Smooth muscle cell (in vitro differentiated cells): ENCODE measurements around the gene SNAPC4. TPM values are rescaled to one million over a fixed set of nuclear protein-coding genes. Genes with fewer than 3 reads are reported as not detected.
"Not testable (repeated sequence)": the region's sequence is repeated elsewhere in the genome, so short reads cannot be mapped to it uniquely, and the experiment has no call there.

Experiments used
- DNase-seq: peaks from one replicate; lab custom pipeline; 2025; ENCODE audit not compliant: unreplicated experiment; lab: John Stamatoyannopoulos, UW
- H2AFZ ChIP-seq: fragments of 200-600 bp; sonication (generic); 2 replicates; pipeline ENCODE4 v1.6.0; 2016; ENCODE audit warnings: antibody characterized with exemption, low read depth, mild to moderate bottlenecking
- H3F3A ChIP-seq: fragments of 200-600 bp; sonication (generic); 2 replicates; pipeline ENCODE4 v1.6.0; 2017; ENCODE audit warnings: antibody characterized with exemption, low read depth
- H3K27ac ChIP-seq: fragments of 200-600 bp; sonication (generic); 2 replicates; pipeline ENCODE4 v1.5.1; 2016; ENCODE audit warnings: low read depth, mild to moderate bottlenecking
- H3K27me3 ChIP-seq: fragments of 200-600 bp; sonication (generic); 2 replicates; pipeline ENCODE4 v1.6.1; 2016; ENCODE audit warnings: low read depth, mild to moderate bottlenecking
- H3K36me3 ChIP-seq: fragments of 200-600 bp; sonication (generic); 2 replicates; pipeline ENCODE4 v1.5.1; 2016; ENCODE audit warnings: low read depth
- H3K4me1 ChIP-seq: fragments of 200-600 bp; sonication (generic); 2 replicates; pipeline ENCODE4 v1.5.1; 2016; ENCODE audit warnings: low read depth
- H3K4me2 ChIP-seq: fragments of 200-600 bp; sonication (generic); 2 replicates; pipeline ENCODE4 v1.6.0; 2016; ENCODE audit warnings: mild to moderate bottlenecking
- H3K4me3 ChIP-seq: fragments of 200-600 bp; sonication (generic); 2 replicates; pipeline ENCODE4 v1.5.1; 2016; ENCODE audit warnings: mild to moderate bottlenecking
- H3K79me2 ChIP-seq: fragments of 200-600 bp; sonication (generic); 2 replicates; pipeline ENCODE4 v1.6.0; 2016; ENCODE audit warnings: low read depth, mild to moderate bottlenecking
- H3K9ac ChIP-seq: fragments of 200-600 bp; sonication (generic); 2 replicates; pipeline ENCODE4 v1.6.0; 2016; ENCODE audit warnings: low read depth
- H3K9me3 ChIP-seq: fragments of 200-600 bp; sonication (generic); replicated peaks from 2 replicates; pipeline ENCODE4 v1.5.1; 2016; ENCODE audit warnings: low read depth
- H4K20me1 ChIP-seq: fragments of 200-600 bp; sonication (generic); 2 replicates; pipeline ENCODE4 v1.6.0; 2016; ENCODE audit warnings: low read depth
- WGBS: methylation state at CpG from one replicate; pipeline ENCODE4 v1.1.7; 2016; ENCODE audit warnings: low lambda C conversion rate; 5-methylcytosine and 5-hydroxymethylcytosine counted together
- polyA plus RNA-seq: library from polyadenylated mRNA; unstranded; fragments of >200 nt; fragmentation: Nextera tagmentation; extraction: Ambion mirVana; gene quantifications from 2 replicates; pipeline ENCODE4 v1.2.1, GENCODE V29; 2016
- total RNA-seq: library from RNA; depleted of rRNA; stranded (reverse); fragments of >200 nt; gene quantifications from 2 replicates; pipeline ENCODE4 v1.2.3, GENCODE V29; 2014
- TF ChIP-seq, protein P1 (sequence below): fragments of 200-600 bp; sonication (generic); IDR thresholded peaks from 2 replicates; pipeline ENCODE4 v1.5.1; 2017; ENCODE audit warnings: borderline replicate concordance, mild to moderate bottlenecking, antibody characterized with exemption; ENCODE audit not compliant: insufficient read depth, poor library complexity, severe bottlenecking

The SNAPC4 gene
- total and polyA plus RNA-seq, 2 experiments from 2014 or later: 4.2 to 9.0 TPM

DNA sequence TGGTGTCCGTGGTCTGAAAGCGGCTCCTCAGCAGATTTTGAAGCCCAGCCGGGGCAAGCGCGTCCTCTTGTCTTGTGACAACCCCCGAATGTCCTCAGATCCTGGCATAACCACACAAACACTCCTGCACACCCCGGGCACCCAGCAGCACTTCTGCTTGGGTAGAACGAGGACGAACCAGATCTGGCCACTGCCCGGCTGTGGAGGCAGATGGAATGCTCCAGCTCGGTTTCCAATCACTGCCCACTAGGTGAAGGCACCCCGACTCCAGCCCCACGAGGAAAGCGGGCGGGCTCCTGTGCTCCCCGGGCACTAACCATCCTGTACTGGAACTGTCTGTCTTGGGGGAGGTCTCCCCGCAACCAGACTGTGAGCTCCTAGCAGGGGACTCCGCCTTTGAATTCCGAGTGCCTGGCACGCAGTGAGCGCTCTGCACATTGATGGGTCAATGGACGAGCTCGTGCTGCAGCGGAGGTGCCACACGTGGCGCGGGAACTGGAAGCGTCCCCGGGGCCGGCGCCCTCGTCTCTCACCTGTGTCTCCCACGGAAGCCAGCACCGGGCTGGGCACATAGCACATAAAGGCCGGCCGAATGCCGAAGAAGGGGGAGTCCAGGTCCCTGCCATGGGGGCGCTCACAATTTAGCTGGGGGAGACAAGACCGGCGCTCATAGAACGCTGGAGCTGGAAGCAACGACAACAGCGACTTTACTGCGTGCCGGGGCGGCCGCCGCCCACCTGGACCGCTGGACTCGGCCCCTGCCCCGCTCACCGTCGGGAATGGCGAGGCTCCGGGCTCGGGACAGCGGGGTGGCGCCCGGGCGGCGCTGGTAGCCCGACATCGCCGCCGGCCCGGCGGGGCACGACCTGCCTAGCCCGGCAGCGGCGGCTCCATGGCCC is 9.8 kb upstream of the SNAPC4 start:
- H3K79me2 ChIP-seq: peaks cover 52% of the 10 kb centered on the region
- H3K27me3 ChIP-seq: no peaks in the 10 kb centered on the region
- DNase-seq: no peak
- TF ChIP-seq, protein P1, sequence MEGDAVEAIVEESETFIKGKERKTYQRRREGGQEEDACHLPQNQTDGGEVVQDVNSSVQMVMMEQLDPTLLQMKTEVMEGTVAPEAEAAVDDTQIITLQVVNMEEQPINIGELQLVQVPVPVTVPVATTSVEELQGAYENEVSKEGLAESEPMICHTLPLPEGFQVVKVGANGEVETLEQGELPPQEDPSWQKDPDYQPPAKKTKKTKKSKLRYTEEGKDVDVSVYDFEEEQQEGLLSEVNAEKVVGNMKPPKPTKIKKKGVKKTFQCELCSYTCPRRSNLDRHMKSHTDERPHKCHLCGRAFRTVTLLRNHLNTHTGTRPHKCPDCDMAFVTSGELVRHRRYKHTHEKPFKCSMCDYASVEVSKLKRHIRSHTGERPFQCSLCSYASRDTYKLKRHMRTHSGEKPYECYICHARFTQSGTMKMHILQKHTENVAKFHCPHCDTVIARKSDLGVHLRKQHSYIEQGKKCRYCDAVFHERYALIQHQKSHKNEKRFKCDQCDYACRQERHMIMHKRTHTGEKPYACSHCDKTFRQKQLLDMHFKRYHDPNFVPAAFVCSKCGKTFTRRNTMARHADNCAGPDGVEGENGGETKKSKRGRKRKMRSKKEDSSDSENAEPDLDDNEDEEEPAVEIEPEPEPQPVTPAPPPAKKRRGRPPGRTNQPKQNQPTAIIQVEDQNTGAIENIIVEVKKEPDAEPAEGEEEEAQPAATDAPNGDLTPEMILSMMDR: no peak
- H3K36me3 ChIP-seq: peaks cover 3% of the 10 kb centered on the region
- peak overlapping the region; percentile 96 for H3K4me3 ChIP-seq
- H3K4me1 ChIP-seq: peaks cover 17% of the 10 kb centered on the region
- H3K4me2 ChIP-seq: peak overlapping the region; percentile 98
- H2AFZ ChIP-seq: peak overlapping the region; percentile 72
- H3K27ac ChIP-seq: peak overlapping the region; percentile 25
- H3K9me3 ChIP-seq: no peaks in the 10 kb centered on the region
- H3F3A ChIP-seq: no peaks in the 10 kb centered on the region
- peaks cover 39% of the 10 kb centered on the region for H4K20me1 ChIP-seq
- WGBS: 15% methylated on average over 51 of the region's 71 CpGs
- H3K9ac ChIP-seq: peak overlapping the region; percentile 71

DNA sequence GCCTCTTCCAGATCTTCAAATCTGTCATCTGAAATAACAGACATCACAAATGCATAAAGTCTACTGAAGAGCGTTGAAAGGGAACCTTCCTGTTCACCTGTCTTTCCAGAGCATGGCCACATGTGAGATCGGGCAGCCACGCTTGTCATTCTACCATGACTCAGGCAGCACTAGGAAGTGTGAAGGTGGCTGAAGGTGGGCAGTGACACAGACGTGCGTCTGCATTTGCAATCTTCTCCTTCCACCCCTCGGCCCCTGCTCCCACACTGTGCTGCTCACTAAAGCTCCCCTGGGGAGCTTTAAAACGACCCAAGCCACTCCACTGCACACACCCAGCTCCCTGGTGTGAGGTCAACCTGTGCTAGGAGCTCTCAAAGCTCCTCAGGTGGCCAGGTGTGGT is 7.9 kb upstream of the SNAPC4 start:
- DNase-seq: no peak
- no peaks in the 10 kb centered on the region for H3K27me3 ChIP-seq
- H3K36me3 ChIP-seq: peaks cover 3% of the 10 kb centered on the region
- H3K4me2 ChIP-seq: no peak overlapping the region
- H3K4me3 ChIP-seq: no peak overlapping the region
- WGBS: 96% methylated on average over 7 of the region's 7 CpGs
- H3K79me2 ChIP-seq: peaks cover 41% of the 10 kb centered on the region
- no peak overlapping the region for H2AFZ ChIP-seq
- TF ChIP-seq, protein P1: no peak
- no peak overlapping the region for H3K27ac ChIP-seq
- H4K20me1 ChIP-seq: peaks cover 28% of the 10 kb centered on the region
- H3K4me1 ChIP-seq: peaks cover 17% of the 10 kb centered on the region
- no peak overlapping the region for H3K9ac ChIP-seq
- H3K9me3 ChIP-seq: no peaks in the 10 kb centered on the region
- no peaks in the 10 kb centered on the region for H3F3A ChIP-seq

DNA sequence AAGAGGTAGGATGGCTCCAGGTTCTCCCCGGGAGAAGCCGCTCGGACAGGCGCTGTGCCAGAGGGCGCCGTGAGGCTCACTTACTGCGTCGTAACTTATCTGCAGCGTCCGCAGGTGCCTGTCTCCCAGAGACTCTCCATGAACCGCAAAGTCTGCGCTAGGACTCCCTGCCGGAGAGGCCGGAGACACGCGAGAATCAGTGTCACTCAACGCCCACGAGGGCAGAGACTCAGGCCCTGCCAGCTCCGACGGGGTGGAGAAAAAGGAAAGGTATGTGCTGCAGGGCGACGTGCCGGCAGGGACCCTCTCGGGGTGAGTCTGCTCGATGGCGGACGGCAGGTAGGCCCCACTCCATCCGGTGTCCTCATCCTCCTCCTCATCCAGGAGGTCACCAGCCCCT is 7.1 kb upstream of the SNAPC4 start:
- not testable (repeated sequence) for DNase-seq

DNA sequence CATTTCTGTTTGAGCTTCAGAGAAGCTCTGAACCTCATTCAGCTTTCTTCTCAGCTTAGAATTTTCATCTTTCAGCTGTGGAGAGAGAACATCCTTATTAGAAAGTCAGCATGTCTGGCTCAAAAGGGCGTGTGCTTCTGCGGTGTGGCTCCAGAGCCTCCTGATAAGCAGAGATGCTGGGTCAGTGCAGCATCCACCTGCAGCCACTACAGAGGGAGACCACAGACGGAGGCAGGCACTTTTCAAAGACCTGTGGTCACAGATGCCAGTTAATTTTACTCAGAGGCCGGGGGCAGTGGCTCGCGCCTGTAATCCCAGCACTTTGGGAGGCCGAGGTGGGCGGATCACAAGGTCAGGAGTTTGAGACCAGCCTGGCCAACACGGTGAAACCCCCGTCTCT is 5.9 kb upstream of the SNAPC4 start:
- peaks cover 10% of the 10 kb centered on the region for H3K4me1 ChIP-seq
- WGBS: 95% methylated on average over 10 of the region's 10 CpGs

More for the DNA sequence above, 7.1 kb upstream of the SNAPC4 start:
- H3K9me3 ChIP-seq, H3F3A ChIP-seq, H3K9ac ChIP-seq, H3K36me3 ChIP-seq, H3K4me3 ChIP-seq, H2AFZ ChIP-seq, H3K27me3 ChIP-seq, H3K27ac ChIP-seq, H3K4me2 ChIP-seq: not testable (repeated sequence)
- peaks cover 20% of the 10 kb centered on the region for H4K20me1 ChIP-seq
- 97% methylated on average over 28 of the region's 28 CpGs for WGBS
- peaks cover 17% of the 10 kb centered on the region for H3K4me1 ChIP-seq
- H3K79me2 ChIP-seq: peaks cover 32% of the 10 kb centered on the region

More for the DNA sequence above, 5.9 kb upstream of the SNAPC4 start:
- H3K4me2 ChIP-seq, H3K4me3 ChIP-seq, H3K27me3 ChIP-seq, H3K36me3 ChIP-seq, H4K20me1 ChIP-seq, H2AFZ ChIP-seq, H3K9me3 ChIP-seq, H3K9ac ChIP-seq, H3K27ac ChIP-seq, DNase-seq, H3F3A ChIP-seq: not testable (repeated sequence)
- peaks cover 20% of the 10 kb centered on the region for H3K79me2 ChIP-seq
